ELF-1 (cell line): Measurements from ENCODE around the gene NFATC3.
"Not testable (repeated sequence)": the region's sequence is repeated elsewhere in the genome, so short reads cannot be mapped to it uniquely, and the experiment has no call there.

Source experiments
- DNase-seq: peaks from one replicate; pipeline ENCODE4 v3.0.0-alpha.2; 2016; ENCODE audit warnings: low read depth, low spot score

The NFATC3 gene

GRCh38 chr16:68088130-68088972 lies 3.2 kb downstream of the NFATC3 start:
- DNase-seq: no peak

GRCh38 chr16:68089067-68089466 lies 3.9 kb downstream of the NFATC3 start:
- no peak for DNase-seq

GRCh38 chr16:68090130-68090529 lies 5.0 kb downstream of the NFATC3 start:
- no peak for DNase-seq

GRCh38 chr16:68090533-68090932 lies 5.4 kb downstream of the NFATC3 start:
- no peak for DNase-seq

GRCh38 chr16:68091380-68092261 lies 6.5 kb downstream of the NFATC3 start:
- DNase-seq: no peak

GRCh38 chr16:68092275-68092674 lies 7.1 kb downstream of the NFATC3 start:
- DNase-seq: not testable (repeated sequence)

- DNase-seq: no peak
Observed at GRCh38 chr16:68093816-68094613, 8.8 kb downstream of the NFATC3 start.

- no peak for DNase-seq
Observed at GRCh38 chr16:68094614-68094934, 9.4 kb downstream of the NFATC3 start.

GRCh38 chr16:68096491-68096890 lies 11.3 kb downstream of the NFATC3 start:
- no peak for DNase-seq

GRCh38 chr16:68097088-68097487 lies 11.9 kb downstream of the NFATC3 start:
- DNase-seq: no peak

- no peak for DNase-seq
Observed at GRCh38 chr16:68097895-68098294, 12.7 kb downstream of the NFATC3 start.

GRCh38 chr16:68100488-68100887 lies 15.3 kb downstream of the NFATC3 start:
- DNase-seq: no peak

- no peak for DNase-seq
Observed at GRCh38 chr16:68105611-68106010, 20.4 kb downstream of the NFATC3 start.

GRCh38 chr16:68107230-68107928 lies 22.2 kb downstream of the NFATC3 start:
- not testable (repeated sequence) for DNase-seq

GRCh38 chr16:68109156-68109555 lies 24.0 kb downstream of the NFATC3 start:
- DNase-seq: not testable (repeated sequence)

GRCh38 chr16:68110611-68111010 lies 25.4 kb downstream of the NFATC3 start:
- not testable (repeated sequence) for DNase-seq

GRCh38 chr16:68111379-68111778 lies 26.2 kb downstream of the NFATC3 start:
- no peak for DNase-seq

- no peak for DNase-seq
Observed at GRCh38 chr16:68113059-68113761, 28.0 kb downstream of the NFATC3 start.

GRCh38 chr16:68113765-68114240 lies 28.6 kb downstream of the NFATC3 start:
- no peak for DNase-seq

- DNase-seq: not testable (repeated sequence)
Observed at GRCh38 chr16:68114939-68115338, 29.8 kb downstream of the NFATC3 start.
